ENCODE results near the gene PAQR4. TPM values are rescaled to one million over a fixed set of nuclear protein-coding genes. Genes with fewer than 3 reads are reported as not detected.

The PAQR4 gene
- total RNA-seq, 2 donors from 2014 or later = 30.5 to 32.0 TPM

DNA sequence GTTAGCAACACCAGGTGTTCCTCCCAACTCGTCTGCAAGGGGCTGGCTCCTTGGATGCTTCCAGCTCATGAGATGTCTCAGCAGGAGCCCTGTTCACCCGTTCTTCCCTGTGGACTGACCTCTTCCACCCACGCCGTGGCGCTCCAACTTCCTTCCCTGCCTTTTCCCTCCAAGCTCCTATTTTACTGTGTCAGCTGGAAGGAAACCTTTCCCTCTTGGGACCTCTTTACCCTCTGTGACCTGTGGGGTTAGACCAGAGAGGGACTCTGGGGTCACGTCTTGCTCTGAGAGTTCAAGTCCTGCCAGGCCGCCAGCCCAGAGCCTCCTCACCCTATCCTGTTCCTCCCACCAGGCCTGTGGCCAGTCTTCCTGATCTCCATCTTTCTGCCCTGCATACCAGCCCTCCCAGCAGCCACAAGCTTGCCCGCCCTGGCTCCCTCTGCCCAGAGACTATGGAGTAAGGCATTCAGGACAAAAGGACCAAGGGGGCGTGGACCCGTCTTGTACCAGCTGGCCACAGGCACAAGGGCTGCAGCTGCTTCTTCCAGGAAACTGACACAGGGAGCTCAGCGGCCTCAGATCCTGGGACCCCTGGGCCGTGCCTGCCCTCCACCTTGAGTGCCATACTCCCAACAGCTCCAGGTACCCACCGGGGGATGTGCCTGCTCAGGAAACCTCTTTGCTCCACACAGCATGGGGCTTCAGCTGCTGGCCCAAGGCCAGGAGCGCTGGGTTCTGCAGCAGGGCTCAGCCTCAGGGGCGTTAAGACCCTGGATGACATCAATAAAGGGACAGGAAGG, 3.0 kb downstream of the PAQR4 start:
- peaks cover 4% of the 10 kb centered on the region for H3K4me1 Mint-ChIP-seq
- H3K9me3 Mint-ChIP-seq = no peaks in the 10 kb centered on the region

DNA sequence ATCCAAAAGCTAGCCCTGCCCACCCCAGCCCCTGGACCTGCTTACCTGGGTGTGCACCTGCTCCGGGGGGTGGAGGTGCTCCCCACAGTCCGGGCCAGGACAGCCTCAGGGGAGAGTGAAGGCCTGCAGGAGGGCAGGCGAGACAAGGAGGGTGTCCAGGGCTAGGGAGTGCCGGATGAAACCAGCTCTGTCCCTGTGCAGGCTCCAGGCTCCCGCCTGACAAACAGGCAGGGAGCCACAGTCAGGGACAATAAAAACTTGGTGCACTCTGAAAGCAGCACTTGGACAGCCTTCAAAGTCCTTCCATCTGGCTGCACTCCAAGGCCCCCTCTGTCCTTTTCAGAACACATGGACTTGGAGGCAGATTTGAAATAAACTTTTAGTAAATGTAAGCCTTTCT, 3.9 kb downstream of the PAQR4 start:
- Mint-ChIP-seq H3K27me3 (ENCODE audit: insufficient read depth) (peaks cover 8% of the 10 kb centered on the region), H3K9me3 (no peaks in the 10 kb centered on the region), H3K4me3 (no peak overlapping the region), H3K4me1 (peaks cover 4% of the 10 kb centered on the region), H3K27ac (no peak overlapping the region), H3K36me3 (ENCODE audit: low read depth) (peaks cover 15% of the 10 kb centered on the region)
- Histone ChIP-seq H3K27ac (ENCODE audit: low read depth, low read length) (no peak overlapping the region), H3K9ac (ENCODE audit: extremely low read depth, low read length, poor library complexity, severe bottlenecking) (no peak overlapping the region), H3K27me3 (ENCODE audit: control insufficient read depth, insufficient read depth, low read length, poor library complexity, severe bottlenecking) (no peaks in the 10 kb centered on the region), H3K9me3 (ENCODE audit: control insufficient read depth, low read length) (no peaks in the 10 kb centered on the region), H3K4me1 (ENCODE audit: control insufficient read depth, insufficient read depth, low read length) (peaks cover 14% of the 10 kb centered on the region), H3K4me3 (ENCODE audit: low read length) (no peak overlapping the region), H3K36me3 (ENCODE audit: control insufficient read depth, insufficient read depth, low read length) (peaks cover 27% of the 10 kb centered on the region)
- DNase-seq = no peak
- TF ChIP-seq CTCF (conservative IDR thresholded peaks at IDR 0.05) = no peak
- 95 to 97% methylated on average over 3 to 5 of the region's 5 CpGs for WGBS, 2 experiments (ENCODE audit: insufficient coverage in 1 of 2, insufficient read length in 1 of 2)

More for the DNA sequence above, 3.0 kb downstream of the PAQR4 start:
- peaks cover 14% of the 10 kb centered on the region for H3K36me3 Mint-ChIP-seq (ENCODE audit: low read depth)
- peaks cover 16% of the 10 kb centered on the region for H3K27me3 Mint-ChIP-seq (ENCODE audit: insufficient read depth)
- Histone ChIP-seq H3K36me3 (ENCODE audit: control insufficient read depth, insufficient read depth, low read length) (peaks cover 20% of the 10 kb centered on the region), H3K9me3 (ENCODE audit: control insufficient read depth, low read length) (no peaks in the 10 kb centered on the region), H3K27ac (ENCODE audit: low read depth, low read length) (no peak overlapping the region), H3K4me1 (ENCODE audit: control insufficient read depth, insufficient read depth, low read length) (peaks cover 14% of the 10 kb centered on the region), H3K9ac (ENCODE audit: extremely low read depth, low read length, poor library complexity, severe bottlenecking) (no peak overlapping the region), H3K4me3 (ENCODE audit: low read length) (no peak overlapping the region), H3K27me3 (ENCODE audit: control insufficient read depth, insufficient read depth, low read length, poor library complexity, severe bottlenecking) (no peaks in the 10 kb centered on the region)
- H3K27ac Mint-ChIP-seq = peak overlapping the region; percentile 44
- 88 to 92% methylated on average over 10 to 15 of the region's 15 CpGs for WGBS, 2 experiments (ENCODE audit: insufficient coverage in 1 of 2, insufficient read length in 1 of 2)
- no peak overlapping the region for H3K4me3 Mint-ChIP-seq
- no peak for TF ChIP-seq CTCF (conservative IDR thresholded peaks at IDR 0.05)
- no peak for DNase-seq

DNA sequence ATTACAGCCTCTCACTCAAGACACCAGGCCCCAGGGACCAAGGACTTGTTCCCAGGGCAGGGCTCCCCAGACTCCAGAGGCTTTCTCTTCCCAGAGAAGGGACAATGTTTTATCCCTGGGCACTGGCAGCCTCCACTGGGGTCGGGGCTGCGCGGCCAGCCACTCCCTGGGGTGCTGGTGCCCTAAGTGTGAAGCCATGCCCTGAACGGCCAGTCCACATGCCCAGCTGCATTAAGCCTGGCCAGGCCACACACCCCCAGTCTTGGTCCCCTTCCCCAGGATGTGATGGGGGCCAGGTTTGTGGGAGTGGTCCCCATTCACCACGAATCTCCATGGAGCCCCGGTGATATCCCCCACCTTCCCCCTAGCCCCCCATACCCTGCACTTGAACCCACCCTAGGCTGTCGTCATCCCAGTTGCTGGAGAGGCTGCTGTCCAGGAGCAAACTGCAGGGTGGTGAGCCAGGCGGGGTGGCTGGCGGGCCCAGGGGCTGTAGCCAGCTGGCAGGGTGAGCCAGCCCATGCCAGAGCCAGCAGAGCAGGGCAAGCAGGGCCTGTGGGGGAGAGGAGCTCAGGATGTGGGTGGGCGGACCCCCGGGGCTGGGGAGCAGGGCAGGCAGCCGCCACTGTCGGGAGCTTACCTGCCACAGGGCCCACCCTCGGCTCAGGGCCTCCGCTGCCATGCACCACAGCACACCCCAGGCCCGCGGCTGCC, 4.6 kb downstream of the PAQR4 start:
- Histone ChIP-seq H3K9ac (ENCODE audit: extremely low read depth, low read length, poor library complexity, severe bottlenecking) (no peak overlapping the region), H3K27me3 (ENCODE audit: control insufficient read depth, insufficient read depth, low read length, poor library complexity, severe bottlenecking) (no peaks in the 10 kb centered on the region), H3K4me1 (ENCODE audit: control insufficient read depth, insufficient read depth, low read length) (peaks cover 9% of the 10 kb centered on the region), H3K4me3 (ENCODE audit: low read length) (no peak overlapping the region), H3K27ac (ENCODE audit: low read depth, low read length) (no peak overlapping the region), H3K9me3 (ENCODE audit: control insufficient read depth, low read length) (no peaks in the 10 kb centered on the region), H3K36me3 (ENCODE audit: control insufficient read depth, insufficient read depth, low read length) (peaks cover 29% of the 10 kb centered on the region)
- Mint-ChIP-seq H3K27me3 (ENCODE audit: insufficient read depth) (peaks cover 2% of the 10 kb centered on the region), H3K36me3 (ENCODE audit: low read depth) (peaks cover 14% of the 10 kb centered on the region), H3K4me3 (no peak overlapping the region), H3K4me1 (peaks cover 4% of the 10 kb centered on the region), H3K9me3 (no peaks in the 10 kb centered on the region), H3K27ac (no peak overlapping the region)
- TF ChIP-seq CTCF (conservative IDR thresholded peaks at IDR 0.05) = no peak
- WGBS, 2 experiments (ENCODE audit: insufficient coverage in 1 of 2, insufficient read length in 1 of 2) = 95 to 96% methylated on average over 9 to 17 of the region's 17 CpGs
- DNase-seq = no peak

Data from endodermal cell (in vitro differentiated cells).